IPS-NIHi7 (cell line): ENCODE data around the gene GGCT.
"Not testable (repeated sequence)": the region's sequence is repeated elsewhere in the genome, so short reads cannot be mapped to it uniquely, and the experiment has no call there.

ENCODE experiments used
- DNase-seq: peaks from one replicate; pipeline ENCODE4 v3.0.0; 2012; ENCODE audit warnings: mixed read lengths; ENCODE audit errors: extremely low spot score

The GGCT gene

DNA sequence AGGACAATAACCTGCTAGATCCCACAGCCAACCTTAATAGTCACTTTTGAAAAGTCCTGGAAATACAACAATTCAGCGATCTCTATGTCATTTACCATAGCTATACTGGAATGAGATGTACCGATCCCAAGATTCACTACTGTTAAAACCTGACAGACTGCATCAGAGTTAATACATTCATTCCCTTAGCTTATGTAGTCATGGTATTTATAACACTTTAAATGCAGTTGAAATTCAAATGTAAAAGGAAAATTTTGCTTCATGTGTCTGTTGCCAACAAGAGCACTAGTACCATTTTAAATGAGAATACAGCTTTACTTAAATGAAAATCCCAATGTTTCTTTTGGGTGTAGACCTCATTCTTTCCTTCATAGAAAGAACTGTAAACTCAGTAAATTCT lies 11.1 kb upstream of the GGCT start:
- no peak for DNase-seq

DNA sequence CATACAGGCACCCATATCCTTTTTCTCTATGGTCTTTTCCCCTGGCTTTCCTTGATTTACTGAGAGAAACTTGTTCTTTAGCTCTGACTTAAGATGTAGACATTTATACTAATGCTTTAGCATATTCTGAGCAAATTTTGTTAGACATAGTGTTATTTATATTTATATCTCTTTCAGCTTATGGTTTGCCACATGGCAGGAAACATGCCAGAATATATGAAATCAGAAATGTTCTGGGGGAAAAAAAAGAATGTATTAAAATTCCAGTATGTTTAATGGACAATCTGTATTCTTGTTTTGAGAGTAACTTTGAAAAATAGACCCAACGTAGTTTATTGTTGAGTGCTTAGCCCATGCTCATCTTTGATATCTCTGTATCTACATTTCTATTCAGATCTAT lies 10.1 kb upstream of the GGCT start:
- DNase-seq, result no peak

- no peak for DNase-seq
Measured at GRCh38 chr7:30514177-30514576, 9.5 kb upstream of the GGCT start.

DNA sequence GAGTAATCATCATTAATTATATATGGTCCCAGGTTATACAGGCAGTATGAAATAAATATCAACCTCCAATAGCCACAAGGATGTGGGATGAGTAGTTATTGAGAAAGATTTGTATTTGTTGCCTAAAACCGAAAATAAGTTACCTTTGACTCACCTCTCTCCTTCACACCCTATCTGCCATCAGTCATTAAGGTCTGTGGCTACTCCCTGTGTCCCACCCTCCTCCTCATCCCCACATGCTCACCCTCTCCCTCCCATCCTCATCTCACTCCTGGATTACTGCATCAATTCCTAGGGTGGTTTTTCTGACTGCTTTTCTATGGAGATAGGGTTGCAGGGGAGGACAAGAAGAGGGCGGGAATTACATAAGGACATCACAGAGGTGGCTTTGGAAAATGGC lies 9.1 kb upstream of the GGCT start:
- no peak for DNase-seq

GRCh38 chr7:30511973-30512662 lies 7.5 kb upstream of the GGCT start:
- no peak for DNase-seq

- DNase-seq, result no peak
Measured at GRCh38 chr7:30511494-30511893, 6.9 kb upstream of the GGCT start.

- no peak for DNase-seq
Measured at GRCh38 chr7:30510124-30511075, 5.8 kb upstream of the GGCT start.

- DNase-seq, result not testable (repeated sequence)
Measured at GRCh38 chr7:30509171-30509857, 4.7 kb upstream of the GGCT start.

DNA sequence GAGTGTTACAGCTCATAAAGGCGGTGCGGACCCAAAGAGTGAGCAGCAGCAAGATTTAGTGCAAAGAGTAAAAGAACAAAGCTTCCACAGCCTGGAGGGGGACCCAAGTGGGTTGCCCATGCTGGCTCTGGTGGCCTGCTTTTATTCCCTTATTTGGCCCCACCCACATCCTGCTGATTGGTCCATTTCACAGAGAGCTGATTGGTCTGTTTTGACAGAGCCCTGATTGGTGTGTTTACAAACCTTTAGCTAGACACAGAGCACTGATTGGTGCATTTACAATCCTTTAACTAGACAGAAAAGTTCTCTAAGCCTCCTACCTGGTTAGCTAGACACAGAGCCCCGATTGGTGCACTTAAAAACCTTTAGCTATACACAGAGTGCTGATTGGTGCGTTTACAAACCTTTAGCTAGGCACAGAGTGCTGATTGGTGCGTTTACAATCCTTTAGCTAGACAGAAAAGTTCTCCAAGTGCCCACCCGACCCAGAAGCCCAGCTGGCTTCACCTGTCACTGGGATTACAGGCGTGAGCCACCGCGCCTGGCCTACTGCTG lies 2.8 kb upstream of the GGCT start:
- DNase-seq, result not testable (repeated sequence)

DNA sequence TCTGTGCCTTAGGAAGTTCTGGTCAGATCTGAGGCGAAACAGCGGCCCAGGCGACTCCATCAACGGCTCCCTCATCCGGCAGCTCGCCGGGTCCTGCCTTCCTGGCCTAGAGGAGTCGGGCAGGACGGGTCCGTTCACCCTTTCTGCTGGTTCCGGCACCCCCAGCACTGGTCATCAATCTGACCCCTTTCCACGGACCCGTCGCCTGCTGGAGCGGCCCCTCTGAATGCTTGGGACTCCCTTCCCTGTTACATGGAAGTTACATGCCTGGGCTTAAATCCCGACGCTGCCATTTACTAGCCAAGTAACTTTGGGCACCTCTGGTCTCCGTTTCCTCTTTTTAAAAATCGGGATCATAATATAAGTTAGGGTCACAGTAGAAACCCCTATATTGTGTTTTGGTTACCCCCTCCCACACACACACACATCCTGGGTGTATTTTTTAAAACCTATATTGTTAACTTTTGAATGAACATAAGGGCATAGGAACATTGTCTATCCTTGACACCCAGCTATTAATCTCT lies 607 bp upstream of the GGCT start:
- no peak for DNase-seq

GRCh38 chr7:30503274-30504212 lies 1.1 kb downstream of the GGCT start:
- no peak for DNase-seq

GRCh38 chr7:30502470-30503251 lies 2.0 kb downstream of the GGCT start:
- DNase-seq, result no peak

DNA sequence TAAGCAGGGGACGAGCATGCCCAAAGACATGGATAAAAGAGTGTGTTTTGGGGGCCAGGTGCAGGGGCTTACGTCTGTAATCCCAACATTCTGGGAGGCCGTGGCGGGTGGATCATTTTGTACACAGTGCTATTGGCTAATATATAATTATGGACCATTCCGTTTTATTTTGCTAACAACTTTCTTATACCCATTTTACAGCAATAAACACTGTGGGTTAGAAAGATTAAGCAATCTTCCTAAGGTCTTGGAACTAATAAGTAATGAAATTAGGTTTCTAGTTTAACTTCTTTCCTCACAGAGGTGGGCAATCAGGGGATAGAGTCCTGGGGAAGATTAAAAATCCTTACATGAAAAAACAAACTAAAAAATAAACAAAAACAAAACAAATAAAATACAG lies 3.4 kb downstream of the GGCT start:
- no peak for DNase-seq

GRCh38 chr7:30493228-30493627 lies 11.4 kb downstream of the GGCT start:
- no peak for DNase-seq

DNA sequence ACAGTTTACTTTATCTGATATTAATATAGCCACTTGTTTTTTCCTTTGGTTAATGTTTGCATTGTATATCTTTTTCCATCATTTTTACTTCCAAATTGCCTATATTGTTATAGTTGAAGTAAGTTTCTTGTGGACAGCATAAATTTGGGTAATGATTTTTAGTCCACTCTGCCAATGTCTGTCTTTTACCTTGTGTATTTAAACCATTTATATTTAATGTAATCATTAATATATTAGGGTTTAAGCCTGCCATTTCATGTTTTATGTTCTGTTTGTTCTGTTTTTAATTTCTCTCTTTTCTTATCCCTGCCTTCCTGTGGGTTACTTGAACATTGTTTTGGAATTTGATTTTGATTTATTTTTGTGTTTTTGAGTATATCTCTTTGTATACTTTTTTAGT lies 13.2 kb downstream of the GGCT start:
- no peak for DNase-seq

GRCh38 chr7:30487371-30487770 lies 17.3 kb downstream of the GGCT start:
- no peak for DNase-seq

GRCh38 chr7:30485667-30486066 lies 19.0 kb downstream of the GGCT start:
- no peak for DNase-seq

DNA sequence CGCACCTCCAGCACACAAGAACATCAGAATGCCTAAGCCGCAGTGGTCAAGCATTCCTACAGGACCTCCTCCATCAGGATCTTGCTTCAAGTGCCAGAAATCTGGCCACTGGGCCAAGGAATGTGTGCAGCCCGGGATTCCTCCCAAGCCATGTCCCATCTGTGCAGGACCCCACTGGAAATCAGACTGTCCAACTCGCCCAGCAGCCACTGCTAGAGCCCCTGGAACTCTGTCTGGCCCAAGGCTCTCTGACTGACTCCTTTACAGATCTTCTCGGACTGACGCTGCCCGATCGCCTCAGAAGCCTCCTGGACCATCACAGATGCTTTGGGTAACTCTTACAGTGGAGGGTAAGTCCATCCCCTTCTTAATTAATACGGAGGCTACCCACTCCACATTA lies 23.2 kb downstream of the GGCT start:
- not testable (repeated sequence) for DNase-seq

DNA sequence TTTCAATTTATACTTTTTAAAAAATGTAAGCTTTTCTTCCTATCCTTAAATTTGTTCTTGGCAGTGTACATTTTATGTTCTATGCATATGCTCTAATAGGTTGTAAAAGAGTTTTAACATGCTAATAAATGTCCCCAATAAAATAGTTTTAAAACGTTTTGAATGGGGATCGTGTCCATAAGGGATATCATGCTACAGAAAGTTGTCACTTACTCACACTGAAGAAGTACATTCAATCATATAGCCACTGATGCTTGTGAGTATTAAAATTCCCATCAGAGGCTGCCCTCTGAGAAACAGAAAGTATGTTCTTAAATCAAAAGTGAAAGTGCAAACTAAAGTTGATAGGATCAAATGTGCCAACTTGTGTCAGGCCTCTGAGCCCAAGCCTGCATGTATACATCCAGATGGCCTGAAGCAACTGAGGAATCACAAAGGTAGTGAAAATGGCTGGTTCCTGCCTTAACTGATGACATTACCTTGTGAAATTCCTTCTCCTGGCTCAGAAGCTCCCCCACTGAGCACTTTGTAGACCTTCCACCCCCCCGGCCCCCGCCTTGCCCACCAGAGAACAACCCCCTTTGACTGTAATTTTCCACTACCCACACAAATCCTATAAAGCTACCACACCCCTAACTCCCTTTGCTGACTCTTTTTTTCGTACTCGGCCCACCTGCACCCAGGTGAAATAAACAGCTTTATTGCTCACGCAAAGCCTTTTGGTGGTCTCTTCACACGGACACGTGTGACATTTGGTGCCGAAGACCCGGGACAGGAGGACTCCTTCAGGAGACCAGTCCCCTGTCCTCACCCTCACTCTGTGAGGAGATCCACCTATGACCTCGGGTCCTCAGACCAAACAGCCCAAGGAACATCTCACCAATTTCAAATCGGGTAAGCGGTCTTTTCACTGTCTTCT lies 25.2 kb downstream of the GGCT start:
- DNase-seq, result no peak
